GM18519 (cell line): ENCODE measurements around the gene PKP2.
"Not testable (repeated sequence)": the region's sequence is repeated elsewhere in the genome, so short reads cannot be mapped to it uniquely, and the experiment has no call there.

Experiments
- ATAC-seq: cut with Tn5 transposase; IDR thresholded peaks from one replicate; pipeline ENCODE4 v1.9.1; 2021; ENCODE audit warnings: mild to moderate bottlenecking, moderate library complexity; ENCODE audit not compliant: unreplicated experiment, low FRiP score

PKP2 gene

DNA sequence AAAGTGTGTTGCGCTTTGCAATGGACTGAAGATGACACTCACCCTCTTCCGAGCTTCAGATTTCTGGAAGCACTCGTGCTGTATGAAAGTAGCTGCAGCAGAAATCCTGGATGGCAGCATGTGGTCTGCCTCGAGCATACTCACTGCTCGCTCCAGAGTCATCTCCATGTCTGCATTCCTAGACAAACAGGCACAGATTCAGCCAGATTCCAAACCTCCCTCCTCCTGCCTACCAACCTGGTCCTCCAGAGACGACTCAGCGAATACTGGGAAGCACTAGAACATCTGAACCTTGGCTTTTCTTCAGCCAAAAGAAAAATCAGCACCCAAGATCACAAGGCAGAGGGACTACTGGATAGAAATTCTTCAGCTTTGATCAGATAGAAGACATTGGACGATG lies 27.7 kb downstream of the PKP2 start:
- no peak for ATAC-seq

GRCh38 chr12:32864731-32865130 lies 31.8 kb downstream of the PKP2 start:
- ATAC-seq: no peak

DNA sequence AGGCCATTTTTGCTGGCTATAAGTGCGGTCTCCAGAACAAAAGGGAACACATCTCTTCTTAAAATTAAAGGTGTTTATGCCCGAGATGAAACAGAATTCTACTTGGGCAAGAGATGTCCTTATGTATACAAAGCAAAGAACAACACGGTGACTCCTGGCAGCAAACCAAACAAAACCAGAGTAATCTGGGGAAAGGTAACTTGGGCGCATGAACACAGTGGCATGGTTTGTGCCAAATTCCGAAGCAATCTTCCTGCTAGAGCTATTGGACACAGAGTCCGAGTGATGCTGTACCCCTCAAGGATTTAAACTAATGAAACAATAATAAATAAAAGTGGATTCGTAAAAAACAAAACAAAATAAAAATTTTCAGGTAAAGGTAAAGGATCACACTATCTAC lies 33.4 kb downstream of the PKP2 start:
- no peak for ATAC-seq

DNA sequence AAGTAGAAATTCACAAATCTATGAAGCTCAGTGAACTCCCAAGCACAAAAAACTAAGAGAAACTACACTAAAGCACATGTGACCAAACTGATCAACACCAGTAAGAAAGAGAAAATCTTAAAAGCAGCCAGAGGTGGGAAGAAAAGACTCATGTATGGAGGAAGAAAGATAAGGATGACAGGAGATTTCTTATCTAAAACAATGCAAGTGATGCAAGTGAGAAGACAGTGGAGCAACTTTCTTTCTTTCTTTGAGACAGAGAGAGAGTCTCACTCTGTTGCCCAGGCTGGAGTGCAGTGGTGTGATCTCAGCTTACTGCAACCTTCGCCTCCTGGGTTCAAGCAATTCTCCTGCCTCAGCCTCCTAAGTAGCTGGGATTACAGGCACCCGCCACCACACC lies 34.9 kb downstream of the PKP2 start:
- not testable (repeated sequence) for ATAC-seq

DNA sequence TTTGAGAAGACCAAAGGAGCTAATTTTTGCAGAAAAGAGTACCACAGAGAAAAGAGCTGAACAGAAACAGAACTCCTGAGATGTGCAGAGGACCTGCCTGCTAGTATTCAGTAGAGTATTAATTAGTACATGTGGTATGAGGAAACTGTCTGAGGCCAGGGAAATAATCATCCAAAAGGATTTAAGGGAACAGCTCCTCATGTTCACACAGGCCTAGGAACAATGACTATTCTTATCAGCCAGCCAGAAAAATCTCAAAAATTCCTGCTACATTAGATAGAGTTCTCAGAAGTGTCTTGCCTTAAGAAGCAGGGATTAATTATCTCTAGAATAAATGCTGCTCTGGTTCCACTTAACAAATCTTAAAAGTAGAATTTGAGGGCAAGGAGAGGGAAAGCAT lies 36.4 kb downstream of the PKP2 start:
- no peak for ATAC-seq

DNA sequence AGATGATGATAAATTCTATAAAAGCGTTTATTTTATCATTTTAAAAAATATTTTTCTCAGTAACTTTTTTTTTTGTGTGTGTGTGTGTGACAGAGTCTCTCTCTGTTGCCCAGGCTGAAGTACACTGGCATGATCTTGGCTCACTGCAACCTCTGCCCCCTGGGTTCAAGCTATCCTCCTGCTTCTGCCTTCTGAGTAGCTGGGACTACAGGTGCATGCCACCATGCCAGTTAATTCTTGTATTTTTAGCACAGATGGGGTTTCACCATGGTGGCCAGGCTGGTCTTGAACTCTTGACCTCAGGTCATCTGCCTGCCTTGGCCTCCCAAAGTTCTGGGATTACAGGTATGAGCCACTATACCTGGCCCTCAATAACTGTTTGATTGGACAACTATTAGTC lies 37.2 kb downstream of the PKP2 start:
- ATAC-seq: no peak

GRCh38 chr12:32854716-32855115 lies 41.9 kb downstream of the PKP2 start:
- no peak for ATAC-seq

- ATAC-seq: no peak
Observed at GRCh38 chr12:32854097-32854496, 42.5 kb downstream of the PKP2 start.

- ATAC-seq: no peak
Observed at GRCh38 chr12:32847287-32847686, 49.3 kb downstream of the PKP2 start.

- no peak for ATAC-seq
Observed at GRCh38 chr12:32846053-32846452, 50.5 kb downstream of the PKP2 start.

- no peak for ATAC-seq
Observed at GRCh38 chr12:32843528-32844095, 53.0 kb downstream of the PKP2 start.

DNA sequence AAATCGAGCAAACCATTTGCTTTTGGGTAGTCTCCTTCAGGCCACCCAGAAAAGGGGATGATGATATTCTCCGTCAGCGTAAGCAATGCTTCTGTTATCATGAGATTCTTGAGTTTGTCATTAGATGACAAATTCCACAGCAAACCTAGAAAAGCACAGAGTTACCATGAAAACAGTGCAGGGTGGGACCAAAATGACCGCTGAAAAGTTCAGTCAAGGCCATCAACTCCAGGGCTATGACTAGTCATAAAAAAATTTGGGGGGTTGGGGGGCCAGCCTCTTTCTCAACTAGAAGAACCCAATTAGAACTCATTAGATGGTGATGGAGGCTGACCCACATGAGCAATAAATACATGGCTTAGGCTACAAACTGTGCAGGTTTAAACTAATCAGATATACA lies 55.5 kb downstream of the PKP2 start:
- ATAC-seq: no peak

- no peak for ATAC-seq
Observed at GRCh38 chr12:32839828-32840227, 56.7 kb downstream of the PKP2 start.

GRCh38 chr12:32837974-32838373 lies 58.6 kb downstream of the PKP2 start:
- ATAC-seq: no peak

DNA sequence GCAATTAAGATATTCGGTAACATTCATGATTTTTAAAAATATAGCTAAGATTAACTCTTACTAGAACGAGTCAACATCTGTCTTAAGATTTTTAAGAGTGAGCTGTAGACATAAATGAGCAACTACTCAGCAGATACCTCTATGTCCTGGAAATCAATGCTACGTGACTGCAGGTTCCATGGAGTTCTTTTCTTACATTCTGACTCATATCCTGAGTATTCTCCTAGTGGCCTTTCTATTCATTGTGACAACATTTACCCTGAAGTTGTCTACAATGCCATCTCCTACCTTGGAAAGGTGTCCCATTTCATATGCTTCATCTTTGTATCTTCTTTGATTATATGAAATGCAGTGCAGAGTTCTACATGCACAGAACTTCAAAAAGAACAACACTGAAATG lies 59.9 kb downstream of the PKP2 start:
- no peak for ATAC-seq

GRCh38 chr12:32834122-32834521 lies 62.5 kb downstream of the PKP2 start:
- no peak for ATAC-seq

GRCh38 chr12:32828552-32828951 lies 68.0 kb downstream of the PKP2 start:
- ATAC-seq: no peak

DNA sequence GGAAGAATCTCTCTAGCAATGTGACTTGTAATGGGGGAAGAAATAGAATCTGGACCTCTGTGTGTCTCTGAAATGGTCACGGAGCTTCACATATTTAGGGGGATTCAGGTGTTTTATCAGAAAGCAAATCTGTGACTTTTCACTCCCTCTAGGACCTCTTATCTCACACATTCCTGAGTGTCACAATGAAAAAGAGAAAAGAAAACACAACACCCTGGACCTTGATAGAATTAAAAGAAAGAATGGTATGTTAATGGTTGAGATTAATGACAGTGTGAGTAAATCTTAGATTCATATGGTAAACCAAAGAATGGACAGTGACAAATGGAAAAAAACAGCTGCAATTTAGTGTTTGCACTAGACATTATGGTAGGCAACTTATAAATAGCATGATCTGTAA lies 68.5 kb downstream of the PKP2 start:
- no peak for ATAC-seq

DNA sequence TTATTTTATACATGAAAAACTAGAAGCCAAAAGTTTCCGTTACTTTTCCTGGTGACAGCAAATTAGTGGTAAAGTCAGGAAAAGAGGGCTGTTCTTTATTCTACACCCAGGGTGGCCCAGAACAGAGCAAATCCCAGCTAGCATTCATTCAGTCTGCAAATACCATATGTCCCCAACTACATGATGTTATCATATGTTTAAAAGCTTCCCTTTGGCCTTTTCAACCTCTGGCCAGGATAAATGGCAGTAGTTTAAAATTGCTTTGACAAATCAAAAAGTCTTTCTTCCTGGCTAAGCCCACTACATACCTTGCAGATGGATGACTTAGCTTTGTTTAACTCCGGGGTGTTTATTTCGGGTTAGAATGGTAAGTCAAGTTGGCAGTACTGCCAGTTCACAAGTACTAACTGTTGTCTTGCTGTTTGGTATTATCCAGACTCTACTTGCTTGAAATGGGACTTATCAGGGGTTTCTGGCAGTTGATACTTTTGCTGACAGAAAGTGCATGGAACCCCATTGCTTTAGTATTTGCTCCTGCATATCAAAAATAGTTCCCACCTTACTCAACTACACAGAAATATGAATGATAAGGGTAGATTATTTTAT lies 69.7 kb downstream of the PKP2 start:
- ATAC-seq: no peak

DNA sequence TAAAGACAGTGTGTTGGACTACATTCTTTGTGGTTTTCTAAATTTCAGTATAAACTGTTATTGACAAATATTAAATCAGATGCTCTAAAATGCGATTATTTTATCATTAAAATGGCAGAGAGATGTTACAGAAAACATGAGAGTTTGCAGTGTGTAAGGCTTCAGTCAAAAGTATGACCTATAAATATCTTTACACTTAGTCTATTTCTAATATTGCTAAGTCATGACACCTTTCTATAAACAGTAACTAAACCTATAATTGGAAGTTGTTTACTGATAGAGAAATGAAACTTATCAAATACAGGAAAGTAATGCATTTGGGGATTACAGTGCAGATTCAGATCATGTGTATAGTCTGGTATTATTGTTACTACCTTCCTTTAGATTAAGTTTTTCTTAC lies 72.0 kb downstream of the PKP2 start:
- ATAC-seq: no peak

- no peak for ATAC-seq
Observed at GRCh38 chr12:32822344-32822743, 74.2 kb downstream of the PKP2 start.

- ATAC-seq: no peak
Observed at GRCh38 chr12:32821710-32822109, 74.9 kb downstream of the PKP2 start.

DNA sequence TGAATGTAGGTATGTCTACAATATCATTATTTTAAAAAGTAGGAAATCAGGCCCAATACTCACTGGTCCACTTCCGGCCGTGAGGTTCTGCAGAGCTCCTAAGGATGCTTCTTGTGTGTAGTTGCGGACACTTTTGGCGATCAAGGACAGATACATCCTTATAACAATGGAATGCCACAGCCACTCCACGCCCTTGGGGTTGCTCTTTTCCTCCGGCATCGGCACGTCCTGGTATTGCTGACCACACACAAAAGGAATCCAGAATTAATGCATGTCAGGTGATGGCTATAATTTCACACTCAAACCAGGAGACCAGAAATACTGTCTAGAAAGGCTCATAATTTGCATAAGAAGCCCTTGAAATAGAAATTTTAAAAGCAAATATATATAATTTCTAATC lies 75.3 kb downstream of the PKP2 start:
- no peak for ATAC-seq
